Measurements from ENCODE around the gene CAMTA1. TPM values are rescaled to one million over a fixed set of nuclear protein-coding genes. Genes with fewer than 3 reads are reported as not detected.

The CAMTA1 gene
- total RNA-seq, 4 donors from 2014 or later: 57.4 to 88.3 (median 62.1) TPM

GRCh38 chr1:6747674-6748073 lies 37.6 kb upstream of the CAMTA1 start:
- TF ChIP-seq CTCF (IDR thresholded peaks at IDR 0.05): no peak
- Histone ChIP-seq H3K27ac (no peak overlapping the region), H3K4me3 (no peak overlapping the region), H3K36me3 (no peaks in the 10 kb centered on the region), H3K9me3 (no peaks in the 10 kb centered on the region), H3K27me3 (no peaks in the 10 kb centered on the region), H3K4me1 (peaks cover 0 to 6% (median 0%) of the 10 kb centered on the region in 4 donors)
- DNase-seq: no peak

- Histone ChIP-seq H3K36me3 (no peaks in the 10 kb centered on the region), H3K27me3 (no peaks in the 10 kb centered on the region), H3K4me1 (no peaks in the 10 kb centered on the region), H3K4me3 (no peak overlapping the region), H3K9me3 (no peaks in the 10 kb centered on the region), H3K27ac (no peak overlapping the region)
- TF ChIP-seq POLR2A (IDR thresholded peaks at IDR 0.05): no peak
- no peak for DNase-seq
These were observed 34.8 kb upstream of the CAMTA1 start for GRCh38 chr1:6750490-6750889.

GRCh38 chr1:6753320-6754140 lies 31.7 kb upstream of the CAMTA1 start:
- Histone ChIP-seq H3K36me3 (no peaks in the 10 kb centered on the region), H3K9me3 (no peaks in the 10 kb centered on the region), H3K27me3 (no peaks in the 10 kb centered on the region), H3K27ac (no peak overlapping the region), H3K4me1 (no peaks in the 10 kb centered on the region), H3K4me3 (no peak overlapping the region)
- DNase-seq: no peak
- TF ChIP-seq POLR2A (IDR thresholded peaks at IDR 0.05): no peak
- TF ChIP-seq CTCF (IDR thresholded peaks at IDR 0.05): no peak

- no peaks in the 10 kb centered on the region for H3K36me3 ChIP-seq
- H3K4me3 ChIP-seq: no peak overlapping the region
- no peaks in the 10 kb centered on the region for H3K27me3 ChIP-seq
- H3K9me3 ChIP-seq: no peaks in the 10 kb centered on the region
- no peak overlapping the region for H3K27ac ChIP-seq
- DNase-seq: no peak
- no peaks in the 10 kb centered on the region for H3K4me1 ChIP-seq
- TF ChIP-seq CTCF (IDR thresholded peaks at IDR 0.05): no peak
- no peak for TF ChIP-seq POLR2A (IDR thresholded peaks at IDR 0.05)
These were observed 28.8 kb upstream of the CAMTA1 start for GRCh38 chr1:6756457-6756856.

GRCh38 chr1:6757719-6758435 lies 27.4 kb upstream of the CAMTA1 start:
- Histone ChIP-seq H3K4me3 (no peak overlapping the region), H3K27ac (no peak overlapping the region), H3K36me3 (no peaks in the 10 kb centered on the region), H3K4me1 (no peaks in the 10 kb centered on the region), H3K9me3 (no peaks in the 10 kb centered on the region), H3K27me3 (no peaks in the 10 kb centered on the region)
- no peak for DNase-seq
- TF ChIP-seq CTCF (IDR thresholded peaks at IDR 0.05) (no peak), POLR2A (IDR thresholded peaks at IDR 0.05) (no peak)

- Histone ChIP-seq H3K36me3 (no peaks in the 10 kb centered on the region), H3K4me1 (no peaks in the 10 kb centered on the region), H3K27ac (no peak overlapping the region), H3K27me3 (no peaks in the 10 kb centered on the region), H3K4me3 (no peak overlapping the region), H3K9me3 (no peaks in the 10 kb centered on the region)
- no peak for TF ChIP-seq POLR2A (IDR thresholded peaks at IDR 0.05)
- no peak for TF ChIP-seq CTCF (IDR thresholded peaks at IDR 0.05)
- no peak for DNase-seq
These were observed 24.0 kb upstream of the CAMTA1 start for GRCh38 chr1:6761196-6761737.
